Panc1 (cell line): ENCODE results near the gene P3H3. TPM values are rescaled to one million over a fixed set of nuclear protein-coding genes. Genes with fewer than 3 reads are reported as not detected.

Source experiments
- ATAC-seq: fragments of 200-7000 bp; cut with Tn5 transposase; 2 replicates; pipeline ENCODE4 v1.9.1; 2020; ENCODE audit warnings: mild to moderate bottlenecking, moderate library complexity
- BruUV-seq: library from RNA; stranded (reverse); fragments of 400-500 nt; replicated peaks from 2 replicates; lab custom pipeline; 2021; lab: Mats Ljungman, UMichigan
- CTCF ChIA-PET: fragments of 300-600 bp; sonication (Branson Sonifier 250); formaldehyde crosslinking; loops from one replicate; lab custom pipeline; 2022; ENCODE audit warnings: antibody characterized with exemption; lab: Charles Lee
- POLR2A ChIA-PET: fragments of 300-600 bp; sonication (Branson Sonifier 250); formaldehyde crosslinking; loops from one replicate; lab custom pipeline; 2022; ENCODE audit warnings: antibody characterized with exemption; lab: Charles Lee
- DNase-seq: peaks from one replicate; pipeline ENCODE4 v3.0.0-alpha.2; 2010; ENCODE audit warnings: low read depth, low spot score
- H3K27ac ChIP-seq: 2 replicates; pipeline ENCODE4 v1.5.1; 2011; ENCODE audit warnings: mild to moderate bottlenecking, low read length, inconsistent platforms
- H3K27me3 ChIP-seq: fragments of 200-500 bp; sonication (Bioruptor generic); 2 replicates; pipeline ENCODE4 v1.6.0; 2014; ENCODE audit warnings: low read length, inconsistent platforms; ENCODE audit not compliant: control insufficient read depth, insufficient read depth
- H3K36me3 ChIP-seq: fragments of 200-500 bp; sonication (Bioruptor generic); 2 replicates; pipeline ENCODE4 v1.5.1; 2014; ENCODE audit warnings: inconsistent platforms, mild to moderate bottlenecking, low read length, moderate library complexity; ENCODE audit not compliant: control insufficient read depth, insufficient read depth
- H3K4me1 ChIP-seq: 2 replicates; pipeline ENCODE4 v1.5.1; 2011; ENCODE audit warnings: inconsistent platforms, mild to moderate bottlenecking, low read length, moderate library complexity; ENCODE audit not compliant: control insufficient read depth, insufficient read depth
- H3K4me3 ChIP-seq, 2 experiments: 2 replicates each; pipeline ENCODE4 v1.5.1; 2011 to 2012; ENCODE audit warnings: low read depth in 2 of 2, low read length in 2 of 2, mild to moderate bottlenecking in 2 of 2, inconsistent platforms in 1 of 2, moderate library complexity in 1 of 2
- H3K9me3 ChIP-seq: fragments of 200-500 bp; sonication (Bioruptor generic); 2 replicates; pipeline ENCODE4 v1.5.1; 2014; ENCODE audit warnings: low read depth, mild to moderate bottlenecking, inconsistent platforms, low read length, moderate library complexity; ENCODE audit not compliant: control insufficient read depth, insufficient read depth
- CTCF ChIP-seq: fragments of 450-650 bp; IDR thresholded peaks from 2 replicates; pipeline ENCODE4 v1.5.1; 2017; ENCODE audit warnings: mild to moderate bottlenecking
- POLR2AphosphoS5 ChIP-seq: IDR thresholded peaks from 2 replicates; pipeline ENCODE4 v1.6.1; 2012; ENCODE audit warnings: mild to moderate bottlenecking, low read depth, low read length, moderate library complexity
- REST ChIP-seq, 2 experiments: IDR thresholded peaks; 2 replicates each; pipeline ENCODE4 v1.6.1; 2011 to 2012; ENCODE audit warnings: low read depth in 2 of 2, control low read depth in 1 of 2, low read length in 1 of 2, mild to moderate bottlenecking in 1 of 2, moderate library complexity in 1 of 2; ENCODE audit not compliant: insufficient read depth in 1 of 2
- SIN3A ChIP-seq: IDR thresholded peaks from 2 replicates; pipeline ENCODE4 v1.6.1; 2012; ENCODE audit warnings: low read depth, mild to moderate bottlenecking, low read length, moderate library complexity, borderline replicate concordance; ENCODE audit not compliant: insufficient read depth
- TCF7L2 ChIP-seq: IDR thresholded peaks from 2 replicates; pipeline ENCODE4 v1.6.1; 2011; ENCODE audit warnings: mild to moderate bottlenecking, low read depth, low read length, inconsistent platforms
- in situ Hi-C: cut with HindIII; loops from 2 replicates; pipeline ENCODE4 v1.10.0; 2016; ENCODE audit warnings: low sequenced_read_pairs, low pct_unique_long_range_greater_than_20kb
- intact Hi-C: fragments of 100-400 bp; cut with micrococcal nuclease; formaldehyde crosslinking; loops from one replicate; pipeline ENCODE4 v1.10.0; 2022; ENCODE audit not compliant: unreplicated experiment
- total RNA-seq: library from RNA; stranded (reverse); gene quantifications from one replicate; pipeline ENCODE4 v1.2.1, GENCODE V29; 2021; ENCODE audit not compliant: unreplicated experiment

Gene P3H3
- total RNA-seq, 1 experiment from 2014 or later = 11.0 TPM

GRCh38 chr12:6883252-6883651, 55.0 kb downstream of the P3H3 start:
- no peak for DNase-seq
- intact Hi-C loops = no loop called here
- ATAC-seq = no peak
- Histone ChIP-seq H3K36me3 (no peaks in the 10 kb centered on the region), H3K27ac (no peak overlapping the region), H3K4me3 (no peak overlapping the region), H3K4me1 (no peaks in the 10 kb centered on the region), H3K27me3 (no peaks in the 10 kb centered on the region), H3K9me3 (no peaks in the 10 kb centered on the region)
- CTCF ChIA-PET = interaction anchor here (0.7 kb wide), 1 partner anchor 14 kb away, joined by 3 read pairs; no protein-coding TSS in a partner anchor
- POLR2A ChIA-PET = no interaction called here
- in situ Hi-C loops = no loop called here
- TF ChIP-seq REST (IDR thresholded peaks at IDR 0.05; ENCODE audit: insufficient read depth in 1 of 2, low read depth in 2 of 2, low read length in 1 of 2) (no peak), TCF7L2 (no peak)
- no TSS peak for BruUV-seq

- no peaks in the 10 kb centered on the region for H3K36me3 ChIP-seq
- H3K4me1 ChIP-seq = no peaks in the 10 kb centered on the region
- DNase-seq (no peak), ATAC-seq (no peak)
- no peaks in the 10 kb centered on the region for H3K9me3 ChIP-seq
- no TSS peak for BruUV-seq
- CTCF ChIA-PET = no interaction called here
- H3K27me3 ChIP-seq = no peaks in the 10 kb centered on the region
- intact Hi-C loops (no loop called here), in situ Hi-C loops (no loop called here)
- POLR2A ChIA-PET = no interaction called here
- TF ChIP-seq CTCF (no peak), TCF7L2 (no peak), SIN3A (no peak), REST (IDR thresholded peaks at IDR 0.05; ENCODE audit: insufficient read depth in 1 of 2, low read depth in 2 of 2, low read length in 1 of 2) (no peak), POLR2AphosphoS5 (no peak)
- H3K27ac ChIP-seq = no peak overlapping the region
- no peak overlapping the region for H3K4me3 ChIP-seq
Observed at GRCh38 chr12:6883683-6884082, 55.5 kb downstream of the P3H3 start.
